ENCODE results near the gene ZFP90.

DNA sequence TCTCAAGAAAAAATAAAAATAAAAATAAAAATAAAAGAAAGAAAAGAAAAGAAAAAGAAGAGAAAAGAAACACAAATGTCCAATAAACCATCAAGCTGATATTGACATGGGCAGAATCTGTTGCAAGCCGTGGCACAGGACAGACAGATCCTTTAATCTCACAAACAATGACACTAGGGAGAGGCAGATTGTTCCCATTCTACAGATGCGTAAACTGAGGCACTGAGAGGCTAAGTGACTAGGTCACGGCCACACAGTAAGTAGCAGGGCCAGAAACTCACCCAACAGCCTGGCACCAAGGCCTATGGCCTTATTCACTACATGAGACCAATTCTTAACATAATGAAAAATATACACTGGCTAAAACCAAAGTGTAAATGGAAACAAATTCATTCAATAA lies 28.3 kb upstream of the ZFP90 start:
- TF ChIP-seq ELF4 (IDR thresholded peaks at IDR 0.05), result no peak
- TF ChIP-seq BHLHE40 (IDR thresholded peaks at IDR 0.05; ENCODE audit: borderline replicate concordance), result no peak
- no peak for TF ChIP-seq FOXK2 (IDR thresholded peaks at IDR 0.05)
- TF ChIP-seq NFRKB (IDR thresholded peaks at IDR 0.05), result no peak
- no peak for TF ChIP-seq SP1 (IDR thresholded peaks at IDR 0.05)
- no peak for TF ChIP-seq FOXM1 (IDR thresholded peaks at IDR 0.05; ENCODE audit: borderline replicate concordance)
- no peak for TF ChIP-seq FOXA1 (IDR thresholded peaks at IDR 0.05)
- TF ChIP-seq TARDBP (IDR thresholded peaks at IDR 0.05), result no peak
- no peak for TF ChIP-seq CTBP1 (IDR thresholded peaks at IDR 0.05; ENCODE audit: borderline replicate concordance)
- TF ChIP-seq HDGF (IDR thresholded peaks at IDR 0.05; ENCODE audit: borderline replicate concordance), result no peak
- no peak for TF ChIP-seq LEF1 (IDR thresholded peaks at IDR 0.05; ENCODE audit: borderline replicate concordance)
- no peak for TF ChIP-seq SUZ12 (IDR thresholded peaks at IDR 0.05)
- no peak for TF ChIP-seq ARNT (IDR thresholded peaks at IDR 0.05)
- no peak for TF ChIP-seq ZNF384 (IDR thresholded peaks at IDR 0.05)

All from HEK293T (cell line).